Left ventricle myocardium inferior (tissue), 1 donor: ENCODE measurements around the gene CLIC5. TPM values are rescaled to one million over a fixed set of nuclear protein-coding genes. Genes with fewer than 3 reads are reported as not detected.

Experiments
- DNase-seq: peaks from one replicate; pipeline ENCODE4 v3.0.0-alpha.2; 2020
- H3K27ac ChIP-seq: fragments of 200-600 bp; replicated peaks from 2 replicates; pipeline ENCODE4 v1.8.0; 2021
- H3K27me3 ChIP-seq: fragments of 200-600 bp; 2 replicates; pipeline ENCODE4 v1.8.0; 2021; ENCODE audit warnings: low read depth
- H3K36me3 ChIP-seq: fragments of 200-600 bp; 2 replicates; pipeline ENCODE4 v1.8.0; 2021
- H3K4me1 ChIP-seq: fragments of 200-600 bp; 2 replicates; pipeline ENCODE4 v1.8.0; 2021
- H3K4me3 ChIP-seq: fragments of 200-600 bp; 2 replicates; pipeline ENCODE4 v1.8.0; 2021; ENCODE audit warnings: mild to moderate bottlenecking, moderate library complexity
- H3K9me3 ChIP-seq: fragments of 200-600 bp; replicated peaks from 2 replicates; pipeline ENCODE4 v1.8.0; 2021
- intact Hi-C: fragments of 100-400 bp; cut with micrococcal nuclease; formaldehyde crosslinking; loops from one replicate; pipeline ENCODE4 v1.11.0; 2022
- total RNA-seq: library from RNA; stranded (reverse); fragmentation: NEBNext Ultra II Directional; extraction: Animal tissue kit (Norgen Biotek cat#: 25700); gene quantifications from one replicate; pipeline ENCODE4 v1.2.1, GENCODE V29; 2021
- TF ChIP-seq, protein P1 (sequence below): fragments of 200-600 bp; IDR thresholded peaks from 2 replicates; pipeline ENCODE4 v1.8.0; 2021; ENCODE audit warnings: antibody characterized with exemption, mild to moderate bottlenecking, borderline replicate concordance
- donor health status: DM: no; HTN: yes; CAD: no; lungs with severe emphysema.

Gene CLIC5
- total RNA-seq, 1 donor from 2014 or later, result 285 TPM

DNA sequence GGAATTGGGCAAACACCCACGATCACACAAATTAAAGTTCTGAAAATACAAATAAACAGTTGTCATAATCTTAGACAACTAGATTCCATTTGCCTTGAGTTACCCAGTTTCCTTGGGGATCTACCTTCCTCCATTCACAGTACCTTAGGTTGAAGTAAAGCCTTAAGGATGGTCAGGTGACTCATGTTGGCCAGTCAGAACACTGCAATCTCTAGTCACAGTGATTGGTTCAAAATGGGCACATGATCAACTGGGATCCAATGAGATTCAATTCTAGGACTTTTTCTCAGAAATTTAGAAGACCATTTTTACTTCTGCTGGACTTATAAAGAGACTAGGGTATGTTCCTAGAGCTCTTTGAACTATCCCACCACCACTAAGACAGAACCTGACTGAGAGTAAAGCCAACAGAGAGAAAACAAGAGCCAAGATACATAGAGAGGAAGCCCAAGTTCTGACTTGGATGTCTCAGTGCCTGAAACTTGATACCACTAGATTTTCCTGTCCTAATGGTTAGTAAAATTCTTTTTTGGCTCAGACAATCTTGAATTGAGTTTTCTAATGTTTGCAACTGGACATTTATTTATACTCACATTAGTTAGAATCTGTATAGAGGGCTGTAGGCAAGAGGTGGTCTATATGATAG, 8.6 kb upstream of the CLIC5 start:
- TF ChIP-seq, protein P1, sequence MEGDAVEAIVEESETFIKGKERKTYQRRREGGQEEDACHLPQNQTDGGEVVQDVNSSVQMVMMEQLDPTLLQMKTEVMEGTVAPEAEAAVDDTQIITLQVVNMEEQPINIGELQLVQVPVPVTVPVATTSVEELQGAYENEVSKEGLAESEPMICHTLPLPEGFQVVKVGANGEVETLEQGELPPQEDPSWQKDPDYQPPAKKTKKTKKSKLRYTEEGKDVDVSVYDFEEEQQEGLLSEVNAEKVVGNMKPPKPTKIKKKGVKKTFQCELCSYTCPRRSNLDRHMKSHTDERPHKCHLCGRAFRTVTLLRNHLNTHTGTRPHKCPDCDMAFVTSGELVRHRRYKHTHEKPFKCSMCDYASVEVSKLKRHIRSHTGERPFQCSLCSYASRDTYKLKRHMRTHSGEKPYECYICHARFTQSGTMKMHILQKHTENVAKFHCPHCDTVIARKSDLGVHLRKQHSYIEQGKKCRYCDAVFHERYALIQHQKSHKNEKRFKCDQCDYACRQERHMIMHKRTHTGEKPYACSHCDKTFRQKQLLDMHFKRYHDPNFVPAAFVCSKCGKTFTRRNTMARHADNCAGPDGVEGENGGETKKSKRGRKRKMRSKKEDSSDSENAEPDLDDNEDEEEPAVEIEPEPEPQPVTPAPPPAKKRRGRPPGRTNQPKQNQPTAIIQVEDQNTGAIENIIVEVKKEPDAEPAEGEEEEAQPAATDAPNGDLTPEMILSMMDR, result no peak
- Histone ChIP-seq H3K36me3 (no peaks in the 10 kb centered on the region), H3K4me3 (no peak overlapping the region), H3K27ac (no peak overlapping the region), H3K27me3 (no peaks in the 10 kb centered on the region), H3K4me1 (peaks cover 11% of the 10 kb centered on the region), H3K9me3 (no peaks in the 10 kb centered on the region)
- no peak for DNase-seq
- intact Hi-C loops, result no loop called here

DNA sequence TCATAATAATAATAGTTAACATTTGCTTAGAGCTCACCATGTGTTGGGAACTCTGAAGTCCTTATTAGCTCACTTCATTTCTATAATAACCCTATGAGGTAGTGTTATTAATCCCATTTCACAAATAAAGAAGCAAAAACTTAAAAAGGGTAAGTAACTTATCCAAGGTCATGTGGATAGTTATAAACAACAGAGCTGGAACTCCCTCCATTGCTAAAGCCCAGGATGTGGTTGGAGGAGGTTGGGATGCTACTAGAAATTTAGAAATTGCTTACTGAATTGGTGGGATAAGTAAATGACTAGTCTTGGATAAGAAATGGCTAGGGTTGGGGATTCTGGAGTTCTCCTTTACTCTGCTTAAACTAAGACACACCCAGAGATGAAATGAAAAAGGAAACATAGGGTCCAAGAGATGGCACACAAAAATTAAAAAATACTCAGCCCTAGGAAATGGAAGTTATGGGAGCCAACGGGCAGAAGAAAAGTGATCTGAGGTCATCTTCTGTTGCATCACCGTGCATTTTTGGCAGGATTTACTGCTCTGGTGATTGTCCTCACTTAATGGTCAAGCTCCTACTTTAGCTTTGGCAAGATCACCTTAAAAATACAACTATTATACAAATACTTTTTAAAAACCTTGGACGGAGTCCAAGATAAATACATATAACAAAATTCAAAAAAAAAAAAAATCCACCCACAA, 7.7 kb upstream of the CLIC5 start:
- TF ChIP-seq, protein P1, result no peak
- DNase-seq, result no peak
- Histone ChIP-seq H3K4me3 (no peak overlapping the region), H3K36me3 (no peaks in the 10 kb centered on the region), H3K4me1 (peaks cover 13% of the 10 kb centered on the region), H3K27ac (peak overlapping the region; percentile 24), H3K9me3 (no peaks in the 10 kb centered on the region), H3K27me3 (no peaks in the 10 kb centered on the region)
- intact Hi-C loops, result no loop called here

DNA sequence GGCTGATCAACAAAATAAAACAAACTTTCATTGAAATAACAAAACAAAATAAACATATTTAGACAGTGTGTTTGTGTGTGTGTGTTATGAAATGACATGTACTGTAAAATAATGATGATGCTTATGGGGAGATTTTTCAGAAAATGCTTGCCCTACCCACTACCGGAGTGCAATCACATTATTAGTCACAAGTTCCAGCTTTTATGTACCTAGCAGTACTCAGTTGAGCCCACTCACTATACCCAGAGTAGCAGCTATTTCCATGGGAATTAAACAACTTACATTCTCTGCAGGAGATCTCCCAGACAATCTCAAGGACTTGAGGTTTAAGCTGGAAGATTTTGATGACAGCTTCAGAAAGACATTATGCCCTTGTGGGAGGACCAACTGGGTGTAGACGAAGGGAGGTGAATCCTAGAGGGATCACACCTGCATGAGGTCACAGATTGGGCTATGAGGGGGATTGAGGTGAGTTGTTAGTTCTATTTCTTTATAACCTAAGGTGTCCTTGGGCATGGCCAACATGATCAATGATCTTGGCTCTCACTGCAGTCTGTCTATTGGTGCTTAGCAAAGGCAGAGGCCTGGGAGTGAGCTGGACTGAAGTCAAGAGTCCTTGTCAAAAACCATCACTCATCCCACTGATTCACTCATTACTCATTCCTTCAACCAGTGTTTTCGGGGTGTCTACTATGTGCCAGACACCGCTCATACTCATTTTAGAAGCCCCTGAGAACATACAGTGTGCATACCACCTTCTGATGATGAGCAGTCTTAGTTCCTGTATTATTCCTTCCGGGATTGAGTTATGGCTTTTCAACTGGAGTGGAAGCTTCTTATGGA, 6.7 kb upstream of the CLIC5 start:
- Histone ChIP-seq H3K27ac (no peak overlapping the region), H3K4me1 (peaks cover 22% of the 10 kb centered on the region), H3K9me3 (no peaks in the 10 kb centered on the region), H3K4me3 (no peak overlapping the region), H3K36me3 (no peaks in the 10 kb centered on the region), H3K27me3 (no peaks in the 10 kb centered on the region)
- intact Hi-C loops, result no loop called here
- TF ChIP-seq, protein P1, result no peak
- DNase-seq, result no peak

DNA sequence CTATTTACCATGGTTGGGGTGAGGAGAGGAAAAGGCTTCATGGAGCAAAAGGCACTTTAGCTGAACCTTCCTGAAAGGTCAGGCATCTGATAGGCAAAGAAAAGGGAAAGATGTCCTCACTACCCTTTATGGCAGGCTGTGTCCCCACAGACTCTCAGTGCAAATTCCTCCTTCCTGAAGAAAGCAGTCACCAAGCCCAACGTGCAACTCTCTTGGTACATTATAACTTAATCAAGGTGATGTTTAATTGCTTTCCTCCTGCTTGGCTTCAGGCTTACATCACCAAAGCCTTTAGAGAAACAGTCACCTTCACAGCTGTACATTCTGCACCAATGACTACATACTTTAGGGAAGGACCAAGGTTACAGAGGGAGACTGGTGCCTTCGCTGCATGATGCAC, 2.1 kb upstream of the CLIC5 start:
- Histone ChIP-seq H3K9me3 (peaks cover 6% of the 10 kb centered on the region), H3K4me3 (no peak overlapping the region), H3K36me3 (no peaks in the 10 kb centered on the region), H3K27ac (peak overlapping the region; percentile 32), H3K27me3 (peaks cover 8% of the 10 kb centered on the region), H3K4me1 (peaks cover 33% of the 10 kb centered on the region)
- TF ChIP-seq, protein P1, result no peak
- intact Hi-C loops, result no loop called here
- no peak for DNase-seq

DNA sequence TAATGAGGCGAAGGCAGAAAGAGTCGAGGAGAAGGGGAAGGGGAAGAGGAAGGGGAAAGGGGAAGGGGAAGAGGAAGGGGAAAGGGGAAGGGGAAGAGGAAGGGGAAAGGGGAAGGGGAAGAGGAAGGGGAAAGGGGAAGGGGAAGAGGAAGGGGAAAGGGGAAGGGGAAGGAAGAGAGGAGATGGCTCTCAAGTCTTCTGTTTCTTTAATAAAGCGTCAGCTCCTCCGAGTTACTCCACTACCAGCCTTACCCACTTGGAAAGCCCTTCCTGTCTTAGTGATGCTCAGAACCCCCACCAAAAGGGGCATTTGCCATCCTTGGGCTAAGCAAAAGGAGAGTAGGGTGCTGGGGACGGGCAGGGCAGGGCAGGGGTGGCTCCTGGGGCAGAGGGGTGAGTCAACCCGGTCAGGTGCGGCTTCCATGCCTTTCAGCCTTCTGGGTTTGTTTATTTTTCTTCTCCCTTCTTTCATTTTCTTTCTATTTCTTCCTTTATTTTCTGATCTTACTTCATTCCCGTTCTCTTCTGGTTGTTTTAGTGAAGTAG, 476 bp upstream of the CLIC5 start:
- Histone ChIP-seq H3K27me3 (peaks cover 8% of the 10 kb centered on the region), H3K4me1 (peaks cover 49% of the 10 kb centered on the region), H3K27ac (peak overlapping the region; percentile 96), H3K9me3 (peaks cover 6% of the 10 kb centered on the region), H3K4me3 (peak overlapping the region; percentile 79), H3K36me3 (no peaks in the 10 kb centered on the region)
- intact Hi-C loops, result no loop called here
- DNase-seq, result no peak
- TF ChIP-seq, protein P1, result no peak
